Parathyroid adenoma (tissue), 2 donors: ENCODE measurements around the gene ROBO1.

Source experiments
- H2AFZ ChIP-seq: fragments of 300-600 bp; sonication (generic); one replicate; pipeline ENCODE4 v1.7.0; 2017; ENCODE audit warnings: antibody characterized with exemption, mild to moderate bottlenecking
- H3K27ac ChIP-seq: fragments of 300-600 bp; sonication (generic); one replicate; pipeline ENCODE4 v1.7.0; 2017
- H3K27me3 ChIP-seq: fragments of 300-600 bp; sonication (generic); one replicate; pipeline ENCODE4 v1.7.0; 2017; ENCODE audit warnings: low read length; ENCODE audit not compliant: control insufficient read depth, insufficient read depth
- H3K36me3 ChIP-seq: fragments of 300-600 bp; sonication (generic); one replicate; pipeline ENCODE4 v1.7.0; 2017; ENCODE audit warnings: low read length; ENCODE audit not compliant: control insufficient read depth, insufficient read depth
- H3K4me1 ChIP-seq: fragments of 300-600 bp; sonication (generic); one replicate; pipeline ENCODE4 v1.7.0; 2017; ENCODE audit warnings: control low read depth
- H3K4me2 ChIP-seq: fragments of 300-600 bp; sonication (generic); one replicate; pipeline ENCODE4 v1.7.0; 2017; ENCODE audit warnings: low read length
- H3K4me3 ChIP-seq: fragments of 300-600 bp; sonication (generic); one replicate; pipeline ENCODE4 v1.7.0; 2017; ENCODE audit warnings: low read depth, low read length
- H3K79me2 ChIP-seq: fragments of 300-600 bp; sonication (generic); one replicate; pipeline ENCODE4 v1.7.0; 2017; ENCODE audit warnings: control low read depth
- H3K9ac ChIP-seq: fragments of 300-600 bp; sonication (generic); one replicate; pipeline ENCODE4 v1.7.0; 2017; ENCODE audit warnings: mild to moderate bottlenecking
- H3K9me3 ChIP-seq: fragments of 300-600 bp; sonication (generic); one replicate; pipeline ENCODE4 v1.7.0; 2017; ENCODE audit warnings: low read length; ENCODE audit not compliant: control insufficient read depth
- CTCF ChIP-seq: fragments of 300-600 bp; sonication (generic); IDR thresholded peaks from one replicate; pipeline ENCODE4 v1.7.0; 2017; ENCODE audit warnings: antibody characterized with exemption, mild to moderate bottlenecking
- donor health status: primary hyperparathyroidism.

ROBO1 gene

GRCh38 chr3:79233431-79234060 is 534.3 kb downstream of the ROBO1 start:
- Histone ChIP-seq H2AFZ (no peak overlapping the region), H3K27me3 (no peaks in the 10 kb centered on the region), H3K27ac (no peak overlapping the region), H3K4me3 (no peak overlapping the region), H3K9me3 (no peaks in the 10 kb centered on the region), H3K79me2 (no peaks in the 10 kb centered on the region), H3K4me2 (no peak overlapping the region), H3K9ac (no peak overlapping the region), H3K4me1 (no peaks in the 10 kb centered on the region), H3K36me3 (no peaks in the 10 kb centered on the region)
- no peak for TF ChIP-seq CTCF

GRCh38 chr3:79230266-79230665 is 537.5 kb downstream of the ROBO1 start:
- Histone ChIP-seq H2AFZ (no peak overlapping the region), H3K36me3 (no peaks in the 10 kb centered on the region), H3K4me1 (no peaks in the 10 kb centered on the region), H3K9ac (no peak overlapping the region), H3K4me2 (no peak overlapping the region), H3K27ac (no peak overlapping the region), H3K9me3 (no peaks in the 10 kb centered on the region), H3K4me3 (no peak overlapping the region), H3K27me3 (no peaks in the 10 kb centered on the region), H3K79me2 (no peaks in the 10 kb centered on the region)
- no peak for TF ChIP-seq CTCF

GRCh38 chr3:79217096-79217495 is 550.7 kb downstream of the ROBO1 start:
- TF ChIP-seq CTCF, result no peak
- Histone ChIP-seq H2AFZ (no peak overlapping the region), H3K9ac (no peak overlapping the region), H3K36me3 (no peaks in the 10 kb centered on the region), H3K4me3 (no peak overlapping the region), H3K27me3 (no peaks in the 10 kb centered on the region), H3K27ac (no peak overlapping the region), H3K79me2 (no peaks in the 10 kb centered on the region), H3K4me1 (no peaks in the 10 kb centered on the region), H3K4me2 (no peak overlapping the region), H3K9me3 (no peaks in the 10 kb centered on the region)

- Histone ChIP-seq H2AFZ (no peak overlapping the region), H3K9ac (no peak overlapping the region), H3K27ac (no peak overlapping the region), H3K4me1 (no peaks in the 10 kb centered on the region), H3K4me2 (no peak overlapping the region), H3K9me3 (no peaks in the 10 kb centered on the region), H3K79me2 (no peaks in the 10 kb centered on the region), H3K36me3 (no peaks in the 10 kb centered on the region), H3K27me3 (no peaks in the 10 kb centered on the region), H3K4me3 (no peak overlapping the region)
- TF ChIP-seq CTCF, result no peak
These were observed 552.5 kb downstream of the ROBO1 start for GRCh38 chr3:79215286-79215685.
